GM12801 (cell line): ENCODE data around the gene NAV2.

Source experiments
- CTCF ChIP-seq: IDR thresholded peaks from one replicate; pipeline ENCODE4 v1.5.1; 2011; ENCODE audit warnings: control low read depth; ENCODE audit not compliant: insufficient read length; ENCODE audit errors: extremely low read depth

Gene NAV2

DNA sequence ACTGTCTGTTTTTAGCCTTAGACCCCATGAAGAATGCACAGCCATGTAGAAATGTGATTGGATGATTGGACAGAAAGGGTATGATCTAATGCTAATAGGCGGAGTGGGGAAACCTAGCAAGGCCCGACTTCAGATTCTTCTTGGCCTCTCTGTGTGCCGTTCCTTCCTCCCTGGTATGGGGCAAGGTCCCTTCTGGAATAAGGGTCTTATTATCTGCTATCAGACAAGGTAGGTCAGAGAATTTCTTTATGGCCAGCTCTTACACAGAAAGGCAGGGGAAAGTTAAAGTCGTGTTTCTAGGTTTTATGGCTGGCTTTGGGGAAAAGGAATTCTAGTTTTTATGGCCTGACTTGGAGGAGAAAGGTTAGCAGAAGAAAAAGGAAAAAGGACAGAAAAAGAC lies 417.0 kb downstream of the NAV2 start:
- no peak for TF ChIP-seq CTCF

DNA sequence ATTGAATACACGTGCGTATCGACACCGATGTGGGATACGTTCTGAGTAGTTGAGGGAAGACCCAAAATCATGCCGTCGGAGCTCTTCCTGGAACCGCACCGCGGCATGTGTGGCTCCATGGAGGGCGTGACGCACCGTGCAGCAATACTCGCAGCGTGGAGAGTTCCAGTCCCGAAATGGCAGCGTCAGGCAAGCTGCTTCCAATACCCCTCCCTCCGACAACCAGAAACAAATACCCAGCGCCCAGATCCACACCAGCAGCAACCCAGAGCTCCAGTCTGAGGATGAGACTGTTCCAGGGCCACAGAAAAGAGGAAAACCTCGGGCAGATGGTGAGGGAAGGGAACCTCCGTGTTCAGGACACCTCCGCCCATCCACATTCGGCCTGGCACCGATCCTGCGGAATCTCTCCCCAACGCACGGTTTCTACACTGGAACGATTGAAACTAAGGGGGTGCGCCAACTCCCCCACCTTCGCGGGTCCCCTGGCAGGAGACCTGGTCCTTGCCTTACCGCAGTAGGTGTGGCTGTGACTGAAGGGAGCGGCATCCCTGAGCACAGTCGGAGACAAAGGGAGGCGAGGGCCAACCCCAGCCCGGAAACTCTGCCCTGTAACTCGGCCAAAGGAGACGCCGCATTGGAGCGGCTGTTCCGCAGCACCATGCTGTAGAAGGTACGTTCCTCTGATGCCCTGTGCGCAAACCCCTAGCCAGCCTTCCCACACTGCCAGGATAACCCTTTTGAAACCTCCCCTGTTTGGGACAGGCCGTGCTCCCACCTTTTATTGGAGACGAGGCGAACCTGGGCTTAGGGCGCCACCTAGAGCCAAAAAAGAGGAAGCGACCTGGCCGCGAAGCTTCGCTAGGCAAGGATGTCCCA lies 419.4 kb downstream of the NAV2 start:
- no peak for TF ChIP-seq CTCF

- TF ChIP-seq CTCF, result no peak
These were observed 420.0 kb downstream of the NAV2 start for GRCh38 chr11:20132667-20133039.

GRCh38 chr11:20134991-20135736 lies 422.5 kb downstream of the NAV2 start:
- no peak for TF ChIP-seq CTCF

DNA sequence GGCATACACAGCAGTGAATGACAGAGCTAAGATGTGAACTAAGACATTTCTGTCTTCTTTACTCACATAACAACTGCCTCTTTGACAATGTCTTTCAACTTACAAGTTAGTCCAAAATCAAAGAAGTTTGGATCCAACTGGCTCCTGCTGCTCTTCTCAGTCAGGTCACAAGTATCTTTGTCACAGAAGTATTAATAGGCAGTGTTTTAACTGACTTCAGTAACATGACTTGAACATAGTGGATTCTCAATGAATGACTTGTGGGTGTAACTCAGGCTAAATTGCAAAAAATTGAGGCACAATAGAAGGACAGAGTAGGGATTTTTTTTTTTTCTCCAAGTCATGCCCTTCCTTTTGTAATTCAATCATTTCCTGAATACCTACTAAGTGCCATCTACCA lies 425.0 kb downstream of the NAV2 start:
- no peak for TF ChIP-seq CTCF

GRCh38 chr11:20138707-20139106 lies 426.1 kb downstream of the NAV2 start:
- TF ChIP-seq CTCF, result no peak

DNA sequence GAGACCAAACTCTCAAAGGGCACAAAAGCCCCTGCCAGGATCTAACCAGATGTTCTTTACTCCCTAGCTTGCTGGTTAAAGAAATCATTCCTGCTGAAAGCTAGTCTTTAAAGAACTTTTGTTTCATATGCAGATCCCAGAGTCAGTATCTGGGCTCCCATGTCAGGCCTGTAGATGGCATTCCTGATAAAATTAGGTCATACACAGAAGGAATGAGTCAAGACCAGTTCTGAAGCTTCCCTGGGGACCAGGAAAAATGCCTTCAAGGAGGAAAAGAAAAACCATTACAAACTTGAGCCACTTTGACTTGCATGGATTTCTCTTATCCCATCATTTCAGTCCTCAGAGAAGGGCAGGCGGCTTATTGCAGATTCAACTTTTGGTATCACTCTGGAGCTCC lies 441.7 kb downstream of the NAV2 start:
- TF ChIP-seq CTCF, result no peak
